Measurements from ENCODE around the gene EHBP1. TPM values are rescaled to one million over a fixed set of nuclear protein-coding genes. Genes with fewer than 3 reads are reported as not detected.

Gene EHBP1
- total and polyA plus RNA-seq, 2 experiments from 2014 or later = 27.2 to 47.9 TPM

- Mint-ChIP-seq H3K36me3 (ENCODE audit: low read depth) (no peaks in the 10 kb centered on the region), H3K27me3 (ENCODE audit: insufficient read depth, low read depth, poor library complexity) (peaks cover 2% of the 10 kb centered on the region), H3K4me3 (no peak overlapping the region), H3K9me3 (no peaks in the 10 kb centered on the region; the same call in 2 of the 3 replicates), H3K4me1 (0 out of 3 replicates have a peak, but pooled peaks cover 3% of the 10 kb centered on the region), H3K27ac (no peak overlapping the region)
- TF ChIP-seq POLR2AphosphoS5 (IDR thresholded peaks at IDR 0.05; ENCODE audit: low read depth) = no peak
- TF ChIP-seq ZNF331 (CRISPR knock-in tag; IDR thresholded peaks at IDR 0.05; ENCODE audit: low read depth) = no peak
- no peak for TF ChIP-seq NANOG (IDR thresholded peaks at IDR 0.05; ENCODE audit: borderline replicate concordance)
- no peak for TF ChIP-seq CREB1 (CRISPR knock-in tag; IDR thresholded peaks at IDR 0.05; ENCODE audit: low read depth)
- TF ChIP-seq REST (IDR thresholded peaks at IDR 0.05; ENCODE audit: unreplicated experiment) = no peak
- no peak for TF ChIP-seq ZNF462 (CRISPR knock-in tag; IDR thresholded peaks at IDR 0.05)
- TF ChIP-seq ETS1 (IDR thresholded peaks at IDR 0.05) = no peak
- no peak for TF ChIP-seq CTCF (conservative IDR thresholded peaks at IDR 0.05; ENCODE audit: low read depth in 2 of 2)
- no peak for TF ChIP-seq STAT1 (IDR thresholded peaks at IDR 0.05; ENCODE audit: unreplicated experiment)
- TF ChIP-seq JUNB (IDR thresholded peaks at IDR 0.05; ENCODE audit: unreplicated experiment) = no peak
- TF ChIP-seq EZH2phosphoT487 (IDR thresholded peaks at IDR 0.05; ENCODE audit: unreplicated experiment) = no peak
- TF ChIP-seq EZH2 (IDR thresholded peaks at IDR 0.05; ENCODE audit: low read depth, unreplicated experiment) = no peak
- ATAC-seq = no peak
- H3K36me3 ChIP-seq (ENCODE audit: insufficient read depth) = no peaks in the 10 kb centered on the region
- no peak overlapping the region for H3K27ac ChIP-seq (ENCODE audit: low read depth)
- no peak overlapping the region for H2AFZ ChIP-seq
- no peaks in the 10 kb centered on the region for H4K20me1 ChIP-seq (replicated peaks; ENCODE audit: insufficient read depth)
- no peaks in the 10 kb centered on the region for H3K27me3 ChIP-seq (ENCODE audit: insufficient read depth)
- H3K9me2 ChIP-seq (ENCODE audit: insufficient read depth) = no peaks in the 10 kb centered on the region
- H3K4me1 ChIP-seq (ENCODE audit: insufficient read depth) = peaks cover 6% of the 10 kb centered on the region; the same call in 1 of the 2 replicates
- DNase-seq (ENCODE audit: low spot score) = no peak
- no peak overlapping the region for H3K4me3 ChIP-seq
- no peaks in the 10 kb centered on the region for H3F3A ChIP-seq (replicated peaks; ENCODE audit: low read depth)
- no peaks in the 10 kb centered on the region for H3K79me2 ChIP-seq (replicated peaks; ENCODE audit: insufficient read depth)
- no peak overlapping the region for H3K4me2 ChIP-seq
Measured at GRCh38 chr2:63086687-63087086, 381.2 kb downstream of the EHBP1 start.

All from GM23338 (cell line).